Activated T-helper 17 cell treated with anti-CD3 and anti-CD28 coated beads, Interleukin-2, amount 50 U/mL, for 72 hours (primary cell): ENCODE data around the gene STOML1. TPM values are rescaled to one million over a fixed set of nuclear protein-coding genes. Genes with fewer than 3 reads are reported as not detected.
"Not testable (repeated sequence)": the region's sequence is repeated elsewhere in the genome, so short reads cannot be mapped to it uniquely, and the experiment has no call there.

Source experiments
- ATAC-seq: fragments of 150-1000 bp; cut with Tn5 transposase; replicated peaks from 2 replicates; pipeline ENCODE4 v1.10.0; 2021; ENCODE audit warnings: mild to moderate bottlenecking, moderate library complexity
- H3K27ac Mint-ChIP-seq: one replicate; pipeline ENCODE4 v1.8.0; 2022; ENCODE audit warnings: mixed read lengths
- H3K27me3 Mint-ChIP-seq: one replicate; pipeline ENCODE4 v1.8.0; 2022; ENCODE audit warnings: mixed read lengths
- H3K36me3 Mint-ChIP-seq: one replicate; pipeline ENCODE4 v1.8.0; 2022; ENCODE audit warnings: low read depth, mild to moderate bottlenecking, mixed read lengths
- H3K4me1 Mint-ChIP-seq: one replicate; pipeline ENCODE4 v1.8.0; 2022; ENCODE audit warnings: mixed read lengths
- H3K4me3 Mint-ChIP-seq: one replicate; pipeline ENCODE4 v1.8.0; 2022; ENCODE audit warnings: mild to moderate bottlenecking, mixed read lengths
- H3K9me3 Mint-ChIP-seq: one replicate; pipeline ENCODE4 v1.8.0; 2022; ENCODE audit warnings: mixed read lengths
- total RNA-seq, 2 donors: library from RNA; stranded (reverse); gene quantifications; one replicate each; pipeline ENCODE4 v1.2.3, GENCODE V29; 2022

STOML1 gene
- total RNA-seq, 2 donors from 2014 or later = 4.8 to 7.3 TPM

GRCh38 chr15:73969151-73969759 lies 22.8 kb downstream of the STOML1 start:
- ATAC-seq = no peak
- Mint-ChIP-seq H3K36me3 (no peaks in the 10 kb centered on the region), H3K27ac (peak overlapping the region; percentile 33), H3K4me1 (peaks cover 19% of the 10 kb centered on the region), H3K27me3 (peaks cover 2% of the 10 kb centered on the region), H3K9me3 (no peaks in the 10 kb centered on the region), H3K4me3 (no peak overlapping the region)

DNA sequence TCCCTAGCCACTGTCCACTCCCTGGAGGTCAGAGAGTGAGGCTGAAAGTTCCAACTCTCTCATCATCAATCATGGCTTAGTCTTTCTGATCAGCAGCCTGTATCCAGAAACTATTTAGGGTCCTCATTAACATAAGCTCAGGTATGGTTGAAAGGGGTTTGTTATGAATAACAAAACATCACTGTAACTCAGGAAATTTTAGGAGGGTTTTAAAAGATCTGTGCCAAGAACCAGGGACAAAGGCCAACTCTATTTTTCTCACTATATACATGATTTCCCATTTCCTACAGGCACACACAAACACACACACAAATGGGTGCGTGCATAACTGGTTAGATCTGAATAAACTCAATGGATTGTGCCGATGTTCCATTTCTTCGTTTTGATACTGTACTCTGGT lies 23.6 kb downstream of the STOML1 start:
- H3K4me3 Mint-ChIP-seq = no peak overlapping the region
- H3K27ac Mint-ChIP-seq = no peak overlapping the region
- no peaks in the 10 kb centered on the region for H3K36me3 Mint-ChIP-seq
- H3K9me3 Mint-ChIP-seq = no peaks in the 10 kb centered on the region
- ATAC-seq = no peak
- peaks cover 19% of the 10 kb centered on the region for H3K4me1 Mint-ChIP-seq
- no peaks in the 10 kb centered on the region for H3K27me3 Mint-ChIP-seq

DNA sequence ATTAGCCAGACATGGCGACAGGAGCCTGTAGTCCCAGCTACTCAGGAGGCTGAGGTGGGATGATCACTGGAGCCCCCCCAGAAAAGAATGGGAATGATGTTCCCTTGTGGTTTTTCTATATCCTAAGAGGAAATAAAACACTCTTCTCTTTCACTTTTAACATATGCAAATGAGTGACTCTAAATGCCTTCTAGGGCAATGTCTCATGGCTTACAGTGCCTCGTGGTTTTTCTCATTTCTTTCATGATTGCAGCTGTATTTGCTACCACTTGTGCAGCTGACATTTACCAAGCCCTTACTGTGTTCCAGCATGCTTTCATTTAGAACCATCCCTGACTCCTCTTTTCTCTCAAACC lies 26.4 kb downstream of the STOML1 start:
- ATAC-seq = peak; percentile 86
- Mint-ChIP-seq H3K36me3 (no peaks in the 10 kb centered on the region), H3K27me3 (no peaks in the 10 kb centered on the region), H3K4me1 (peaks cover 19% of the 10 kb centered on the region), H3K4me3 (peak overlapping the region; percentile 86), H3K27ac (peak overlapping the region; percentile 90), H3K9me3 (no peaks in the 10 kb centered on the region)

DNA sequence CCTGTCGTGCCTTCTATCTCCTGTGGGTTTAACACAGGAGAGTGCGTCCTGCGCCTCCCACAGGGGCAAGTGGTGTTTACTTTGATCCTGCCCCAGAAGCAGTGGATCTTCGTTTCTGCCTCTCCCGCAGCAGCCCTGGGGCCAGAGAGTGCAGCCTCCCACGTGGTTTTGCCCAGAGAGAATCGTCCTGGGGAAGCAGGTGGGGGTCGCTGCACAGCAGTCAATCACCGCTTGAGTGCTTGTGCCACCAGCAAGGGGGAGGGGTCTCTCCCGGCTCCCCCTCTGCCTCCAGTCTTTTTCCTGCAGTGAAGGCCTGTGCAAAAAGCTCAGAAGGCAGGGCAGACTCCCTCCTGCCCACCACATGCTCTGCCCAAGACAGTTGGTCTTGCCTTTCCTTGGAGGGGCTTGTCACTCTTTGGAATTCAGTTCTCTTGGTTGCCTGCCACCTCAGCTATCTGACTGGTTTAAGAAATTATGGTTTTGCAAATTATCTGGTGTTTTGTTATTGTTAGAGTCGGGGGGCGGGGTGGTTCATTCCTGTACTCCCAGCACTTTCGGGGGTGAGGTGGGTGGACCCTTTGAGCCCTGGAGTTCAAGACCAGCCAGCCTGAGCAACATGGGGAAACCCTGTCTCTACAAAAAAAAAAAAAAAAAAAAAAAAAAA lies 26.9 kb downstream of the STOML1 start:
- Mint-ChIP-seq H3K36me3 (no peaks in the 10 kb centered on the region), H3K9me3 (no peaks in the 10 kb centered on the region), H3K4me1 (peaks cover 19% of the 10 kb centered on the region), H3K4me3 (peak overlapping the region; percentile 86), H3K27ac (peak overlapping the region; percentile 90), H3K27me3 (no peaks in the 10 kb centered on the region)
- peak; percentile 86 for ATAC-seq

DNA sequence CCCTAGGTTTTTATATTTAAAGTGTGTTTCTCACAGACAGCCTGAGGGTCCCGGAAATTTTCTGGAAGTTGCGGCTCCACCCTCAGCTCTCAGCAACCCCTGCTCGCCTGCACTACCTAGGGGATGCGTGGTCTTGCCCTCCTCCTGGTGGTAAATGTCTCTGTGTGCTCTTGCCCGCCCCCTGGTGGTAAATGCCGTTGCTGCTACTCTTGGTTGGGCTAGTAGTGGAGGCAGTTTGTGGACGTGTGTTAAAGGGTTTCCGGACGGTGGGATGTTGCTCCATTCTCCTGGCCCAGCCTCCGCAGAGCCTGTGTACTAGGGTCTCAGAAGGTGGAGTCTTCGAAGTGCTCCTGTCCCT lies 27.4 kb downstream of the STOML1 start:
- Mint-ChIP-seq H3K4me1 (peaks cover 20% of the 10 kb centered on the region), H3K36me3 (no peaks in the 10 kb centered on the region), H3K4me3 (peak overlapping the region; percentile 86), H3K27me3 (no peaks in the 10 kb centered on the region), H3K27ac (peak overlapping the region; percentile 90), H3K9me3 (no peaks in the 10 kb centered on the region)
- peak; percentile 73 for ATAC-seq

GRCh38 chr15:73962433-73962832 lies 29.7 kb downstream of the STOML1 start:
- H3K4me3 Mint-ChIP-seq = no peak overlapping the region
- ATAC-seq = no peak
- H3K27me3 Mint-ChIP-seq = no peaks in the 10 kb centered on the region
- H3K9me3 Mint-ChIP-seq = no peaks in the 10 kb centered on the region
- no peak overlapping the region for H3K27ac Mint-ChIP-seq
- no peaks in the 10 kb centered on the region for H3K36me3 Mint-ChIP-seq
- H3K4me1 Mint-ChIP-seq = peaks cover 24% of the 10 kb centered on the region

DNA sequence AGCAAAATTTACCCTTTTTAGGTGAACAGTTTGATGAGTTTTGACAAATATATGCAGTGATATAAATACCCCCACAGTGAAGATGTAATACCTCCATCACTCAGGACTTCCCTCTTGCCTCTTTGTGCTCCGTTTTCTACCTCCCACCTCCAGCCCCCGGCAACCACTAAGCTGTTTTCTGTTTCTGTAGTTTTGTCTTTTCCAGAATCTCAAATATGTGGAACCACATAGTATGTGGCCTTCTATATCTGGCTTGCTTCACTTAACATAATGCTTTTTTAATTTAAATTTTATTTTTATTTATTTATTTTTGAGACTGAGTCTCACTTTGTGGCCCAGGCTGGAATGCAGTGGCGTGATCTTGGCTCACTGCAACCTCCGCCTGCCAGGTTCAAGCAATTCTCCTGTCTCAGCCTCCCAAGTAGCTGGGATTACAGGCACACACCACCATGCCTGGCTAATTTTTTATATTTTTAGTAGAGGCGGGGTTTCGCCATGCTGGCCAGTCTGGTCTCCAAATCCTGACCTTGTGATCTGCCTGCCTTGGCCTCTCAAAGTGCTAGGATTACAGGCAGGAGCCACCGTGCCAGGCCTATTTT lies 31.5 kb downstream of the STOML1 start:
- not testable (repeated sequence) for H3K9me3 Mint-ChIP-seq, H3K27ac Mint-ChIP-seq, H3K36me3 Mint-ChIP-seq, H3K27me3 Mint-ChIP-seq, ATAC-seq, H3K4me3 Mint-ChIP-seq
- peaks cover 17% of the 10 kb centered on the region for H3K4me1 Mint-ChIP-seq

GRCh38 chr15:73959801-73960200 lies 32.3 kb downstream of the STOML1 start:
- no peaks in the 10 kb centered on the region for H3K27me3 Mint-ChIP-seq
- H3K4me3 Mint-ChIP-seq = peak overlapping the region; percentile 54
- no peak for ATAC-seq

GRCh38 chr15:73959012-73959581 lies 33.0 kb downstream of the STOML1 start:
- no peaks in the 10 kb centered on the region for H3K27me3 Mint-ChIP-seq
- H3K4me3 Mint-ChIP-seq = peak overlapping the region; percentile 54
- H3K9me3 Mint-ChIP-seq = no peaks in the 10 kb centered on the region
- ATAC-seq = peak; percentile 95
- peak overlapping the region; percentile 76 for H3K27ac Mint-ChIP-seq
- H3K36me3 Mint-ChIP-seq = no peaks in the 10 kb centered on the region
- peaks cover 9% of the 10 kb centered on the region for H3K4me1 Mint-ChIP-seq

More at GRCh38 chr15:73959801-73960200, 32.3 kb downstream of the STOML1 start:
- H3K27ac Mint-ChIP-seq = peak overlapping the region; percentile 76
- no peaks in the 10 kb centered on the region for H3K9me3 Mint-ChIP-seq
- peaks cover 12% of the 10 kb centered on the region for H3K4me1 Mint-ChIP-seq
- no peaks in the 10 kb centered on the region for H3K36me3 Mint-ChIP-seq

GRCh38 chr15:73957785-73958184 lies 34.3 kb downstream of the STOML1 start:
- Mint-ChIP-seq H3K9me3 (no peaks in the 10 kb centered on the region), H3K4me3 (no peak overlapping the region), H3K27me3 (no peaks in the 10 kb centered on the region), H3K27ac (peak overlapping the region; percentile 60), H3K4me1 (peaks cover 9% of the 10 kb centered on the region), H3K36me3 (no peaks in the 10 kb centered on the region)
- ATAC-seq = no peak

DNA sequence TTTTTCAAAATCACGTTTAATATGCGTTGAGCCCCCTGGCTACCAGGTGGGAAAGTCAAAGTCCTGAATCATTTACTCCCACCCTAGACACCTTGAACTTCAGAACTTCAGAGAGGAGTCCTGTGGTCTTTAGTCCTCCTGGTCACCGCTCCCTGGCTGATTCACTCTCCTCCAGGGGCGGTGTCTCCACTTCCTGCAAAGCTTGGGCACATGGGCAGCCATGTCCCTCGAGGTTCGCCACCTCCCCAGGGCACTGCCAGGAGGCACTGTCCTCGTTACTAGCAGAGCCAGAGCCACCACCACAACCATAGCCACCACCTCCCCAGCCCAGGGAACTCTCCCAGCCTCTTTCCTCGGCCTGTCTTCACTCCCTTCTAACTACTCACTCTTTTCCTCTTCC lies 34.8 kb downstream of the STOML1 start:
- Mint-ChIP-seq H3K27me3 (no peaks in the 10 kb centered on the region), H3K9me3 (no peaks in the 10 kb centered on the region), H3K4me3 (no peak overlapping the region), H3K36me3 (no peaks in the 10 kb centered on the region), H3K4me1 (peaks cover 9% of the 10 kb centered on the region), H3K27ac (no peak overlapping the region)
- ATAC-seq = no peak

DNA sequence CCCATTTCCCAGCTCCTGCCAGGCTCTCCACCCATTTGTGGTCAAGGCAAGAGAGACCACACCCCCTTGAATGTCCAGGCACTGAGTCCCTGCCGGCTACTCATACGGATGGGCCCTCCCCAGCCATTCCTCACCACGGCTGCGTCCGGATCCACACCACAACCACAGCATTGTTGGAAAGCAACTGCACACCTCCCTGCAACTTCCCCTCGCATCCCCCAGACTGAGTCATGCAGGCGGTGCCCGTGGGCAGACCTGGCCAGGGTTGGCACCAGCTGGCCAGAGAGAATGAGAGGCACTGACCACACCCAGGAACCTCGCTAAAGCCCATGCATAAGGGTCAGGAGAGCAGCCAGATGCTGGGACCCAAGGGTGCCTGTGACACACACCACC lies 35.4 kb downstream of the STOML1 start:
- no peaks in the 10 kb centered on the region for H3K9me3 Mint-ChIP-seq
- no peaks in the 10 kb centered on the region for H3K36me3 Mint-ChIP-seq
- H3K4me3 Mint-ChIP-seq = no peak overlapping the region
- no peak overlapping the region for H3K27ac Mint-ChIP-seq
- H3K4me1 Mint-ChIP-seq = peaks cover 9% of the 10 kb centered on the region
- no peaks in the 10 kb centered on the region for H3K27me3 Mint-ChIP-seq
- ATAC-seq = no peak

DNA sequence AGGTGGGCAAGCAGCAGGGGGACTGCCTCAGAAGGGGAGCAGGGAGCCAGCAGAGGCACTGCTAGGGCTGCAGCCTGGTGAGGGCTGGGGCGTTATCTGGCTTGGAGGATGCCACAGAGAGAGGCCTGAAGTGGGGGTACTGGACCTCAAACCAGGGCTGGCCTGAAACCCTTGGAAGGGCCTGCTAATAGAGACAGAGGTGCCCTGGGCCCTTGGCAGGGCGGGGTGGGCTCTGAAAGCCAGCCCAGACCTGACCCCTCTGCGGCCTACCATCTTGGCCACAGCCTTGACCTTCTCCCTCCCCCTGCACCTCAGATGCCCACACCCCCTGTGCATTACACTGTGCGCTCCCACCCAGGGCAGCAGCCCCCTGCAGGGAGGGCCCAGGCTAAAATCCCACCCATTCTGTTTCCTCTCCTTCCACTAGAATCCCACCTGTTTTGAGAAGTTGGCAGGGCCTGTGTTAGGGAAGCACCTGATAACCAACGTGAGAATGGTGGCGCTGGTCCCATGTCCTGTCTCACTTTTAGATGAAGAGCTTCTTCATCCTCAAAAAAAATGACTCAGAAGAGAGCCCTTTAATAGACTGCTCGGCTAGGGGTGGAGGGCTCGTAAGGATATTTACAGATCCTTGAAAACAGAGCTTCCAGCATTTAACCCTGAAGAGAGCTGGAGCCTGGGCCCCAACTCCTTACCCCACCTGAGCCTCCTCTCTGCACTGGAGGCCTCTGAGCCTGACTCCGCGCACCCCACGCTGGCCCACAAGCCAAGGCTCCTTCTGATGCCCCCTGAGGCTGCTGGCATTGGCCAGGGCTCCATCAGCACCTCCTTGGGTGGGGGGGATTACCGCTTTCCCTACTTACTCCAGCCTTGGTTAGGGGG lies 36.0 kb downstream of the STOML1 start:
- ATAC-seq = no peak
- Mint-ChIP-seq H3K9me3 (no peaks in the 10 kb centered on the region), H3K27me3 (no peaks in the 10 kb centered on the region), H3K4me3 (no peak overlapping the region), H3K36me3 (no peaks in the 10 kb centered on the region), H3K27ac (no peak overlapping the region), H3K4me1 (peaks cover 9% of the 10 kb centered on the region)

DNA sequence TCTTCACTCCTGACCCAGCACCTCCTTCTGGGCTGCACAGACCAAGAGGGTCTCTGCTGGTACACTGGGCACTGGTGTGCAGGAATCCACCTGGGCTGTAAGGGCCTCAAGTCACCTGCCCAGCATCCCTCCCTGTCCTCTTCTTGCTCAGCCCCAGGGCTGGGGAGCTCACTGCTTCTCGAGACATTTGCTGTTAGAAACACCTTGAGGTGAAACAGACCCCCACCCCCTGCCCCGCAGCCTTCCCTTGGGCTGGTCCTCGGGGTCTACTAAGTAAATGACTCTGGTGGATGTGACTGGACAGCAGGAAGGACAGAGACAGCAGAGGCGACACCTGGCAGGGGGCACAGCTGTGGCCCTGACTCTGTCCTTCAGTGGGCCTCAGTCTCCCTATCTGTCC lies 36.8 kb downstream of the STOML1 start:
- no peak overlapping the region for H3K27ac Mint-ChIP-seq
- H3K36me3 Mint-ChIP-seq = no peaks in the 10 kb centered on the region
- no peak for ATAC-seq
- H3K4me1 Mint-ChIP-seq = peaks cover 9% of the 10 kb centered on the region
- no peaks in the 10 kb centered on the region for H3K27me3 Mint-ChIP-seq
- H3K4me3 Mint-ChIP-seq = no peak overlapping the region
- no peaks in the 10 kb centered on the region for H3K9me3 Mint-ChIP-seq
